ENCODE measurements around the gene SLC22A6.

SLC22A6 gene

GRCh38 chr11:62984451-62984991, at the start of gene SLC22A6:
TSS of gene SLC22A6 (minus strand) at chr11:62984967. CDS start at chr11:62984690, 277 bp downstream.
- DNase-seq = no peak

- DNase-seq = no peak
Measured at GRCh38 chr11:63032457-63032856, 47.7 kb upstream of the SLC22A6 start.

GRCh38 chr11:63023841-63024648, 39.3 kb upstream of the SLC22A6 start:
- DNase-seq = peak; percentile 89

- no peak for DNase-seq
Measured at GRCh38 chr11:63023222-63023814, 38.6 kb upstream of the SLC22A6 start.

GRCh38 chr11:63022441-63022840, 37.7 kb upstream of the SLC22A6 start:
- DNase-seq = no peak

- no peak for DNase-seq
Measured at GRCh38 chr11:63020671-63021291, 36.0 kb upstream of the SLC22A6 start.

GRCh38 chr11:63019506-63019905, 34.7 kb upstream of the SLC22A6 start:
- no peak for DNase-seq

- no peak for DNase-seq
Measured at GRCh38 chr11:63017306-63017974, 32.7 kb upstream of the SLC22A6 start.

GRCh38 chr11:63015521-63016215, 30.9 kb upstream of the SLC22A6 start, which contains the start of gene SLC22A8:
TSS of gene SLC22A8 (minus strand) at chr11:63015841. CDS start at chr11:63014958, 883 bp downstream.
- no peak for DNase-seq

GRCh38 chr11:63014408-63015055, 29.8 kb upstream of the SLC22A6 start:
- no peak for DNase-seq

GRCh38 chr11:63012839-63013238, 28.1 kb upstream of the SLC22A6 start:
- no peak for DNase-seq

- no peak for DNase-seq
Measured at GRCh38 chr11:63012430-63012829, 27.7 kb upstream of the SLC22A6 start.

GRCh38 chr11:63010934-63011439, 26.2 kb upstream of the SLC22A6 start:
- no peak for DNase-seq

GRCh38 chr11:63007920-63008319, 23.2 kb upstream of the SLC22A6 start:
- DNase-seq = no peak

GRCh38 chr11:63001456-63001855, 16.7 kb upstream of the SLC22A6 start:
- DNase-seq = no peak

- no peak for DNase-seq
Measured at GRCh38 chr11:62999649-63000048, 14.9 kb upstream of the SLC22A6 start.

- DNase-seq = no peak
Measured at GRCh38 chr11:62999156-62999555, 14.4 kb upstream of the SLC22A6 start.

GRCh38 chr11:62996271-62996670, 11.5 kb upstream of the SLC22A6 start:
- DNase-seq = no peak

GRCh38 chr11:62994775-62995174, 10.0 kb upstream of the SLC22A6 start:
- DNase-seq = no peak

- DNase-seq = no peak
Measured at GRCh38 chr11:62988276-62988675, 3.5 kb upstream of the SLC22A6 start.

- no peak for DNase-seq
Measured at GRCh38 chr11:62985041-62985750, 429 bp upstream of the SLC22A6 start.

Measured in MV-4-11 (cell line).